Activated CD4-positive, CD25-positive, alpha-beta regulatory T cell treated with anti-CD3 and anti-CD28 coated beads, Interleukin-2, amount 50 U/mL, for 72 hours (primary cell): Measurements from ENCODE around the gene UBFD1.
"Not testable (repeated sequence)": the region's sequence is repeated elsewhere in the genome, so short reads cannot be mapped to it uniquely, and the experiment has no call there.

Experiments
- DNase-seq: peaks from one replicate; pipeline ENCODE4 v3.0.0; 2021

The UBFD1 gene

GRCh38 chr16:23527961-23528643 is 29.4 kb upstream of the UBFD1 start:
- DNase-seq: no peak

- no peak for DNase-seq
Measured at GRCh38 chr16:23528644-23529310, 28.8 kb upstream of the UBFD1 start.

- no peak for DNase-seq
Measured at GRCh38 chr16:23530062-23530461, 27.5 kb upstream of the UBFD1 start.

- no peak for DNase-seq
Measured at GRCh38 chr16:23532448-23532847, 25.1 kb upstream of the UBFD1 start.

GRCh38 chr16:23534868-23535860 is 22.4 kb upstream of the UBFD1 start:
- DNase-seq: no peak

GRCh38 chr16:23535901-23536300 is 21.6 kb upstream of the UBFD1 start:
- DNase-seq: no peak

GRCh38 chr16:23537390-23537789 is 20.1 kb upstream of the UBFD1 start:
- no peak for DNase-seq

- no peak for DNase-seq
Measured at GRCh38 chr16:23538919-23539278, 18.6 kb upstream of the UBFD1 start.

- no peak for DNase-seq
Measured at GRCh38 chr16:23539984-23540816, 17.3 kb upstream of the UBFD1 start.

GRCh38 chr16:23540817-23541178 is 16.7 kb upstream of the UBFD1 start:
- DNase-seq: not testable (repeated sequence)

GRCh38 chr16:23544436-23544835 is 13.1 kb upstream of the UBFD1 start:
- no peak for DNase-seq

GRCh38 chr16:23549938-23550337 is 7.6 kb upstream of the UBFD1 start:
- DNase-seq: no peak

GRCh38 chr16:23552161-23552560 is 5.4 kb upstream of the UBFD1 start:
- no peak for DNase-seq

- DNase-seq: no peak
Measured at GRCh38 chr16:23554536-23554935, 3.0 kb upstream of the UBFD1 start.

- no peak for DNase-seq
Measured at GRCh38 chr16:23557779-23558702, 514 bp downstream of the UBFD1 start.

GRCh38 chr16:23561586-23561985 is 4.1 kb downstream of the UBFD1 start:
- no peak for DNase-seq

GRCh38 chr16:23562505-23562904 is 5.0 kb downstream of the UBFD1 start:
- no peak for DNase-seq

- no peak for DNase-seq
Measured at GRCh38 chr16:23563186-23563585, 5.7 kb downstream of the UBFD1 start.

- DNase-seq: no peak
Measured at GRCh38 chr16:23564575-23565363, 7.2 kb downstream of the UBFD1 start.

GRCh38 chr16:23566724-23567123 is 9.2 kb downstream of the UBFD1 start:
- DNase-seq: no peak

GRCh38 chr16:23567602-23568001 is 10.1 kb downstream of the UBFD1 start:
- no peak for DNase-seq
